CD4-positive, alpha-beta T cell treated with Interleukin-17A for 4 hours (primary cell): Measurements from ENCODE around the gene PITPNC1.
"Not testable (repeated sequence)": the region's sequence is repeated elsewhere in the genome, so short reads cannot be mapped to it uniquely, and the experiment has no call there.

Experiments
- DNase-seq: peaks from one replicate; pipeline ENCODE4 v3.0.0-alpha.2; 2020; ENCODE audit warnings: mixed read lengths

The PITPNC1 gene

DNA sequence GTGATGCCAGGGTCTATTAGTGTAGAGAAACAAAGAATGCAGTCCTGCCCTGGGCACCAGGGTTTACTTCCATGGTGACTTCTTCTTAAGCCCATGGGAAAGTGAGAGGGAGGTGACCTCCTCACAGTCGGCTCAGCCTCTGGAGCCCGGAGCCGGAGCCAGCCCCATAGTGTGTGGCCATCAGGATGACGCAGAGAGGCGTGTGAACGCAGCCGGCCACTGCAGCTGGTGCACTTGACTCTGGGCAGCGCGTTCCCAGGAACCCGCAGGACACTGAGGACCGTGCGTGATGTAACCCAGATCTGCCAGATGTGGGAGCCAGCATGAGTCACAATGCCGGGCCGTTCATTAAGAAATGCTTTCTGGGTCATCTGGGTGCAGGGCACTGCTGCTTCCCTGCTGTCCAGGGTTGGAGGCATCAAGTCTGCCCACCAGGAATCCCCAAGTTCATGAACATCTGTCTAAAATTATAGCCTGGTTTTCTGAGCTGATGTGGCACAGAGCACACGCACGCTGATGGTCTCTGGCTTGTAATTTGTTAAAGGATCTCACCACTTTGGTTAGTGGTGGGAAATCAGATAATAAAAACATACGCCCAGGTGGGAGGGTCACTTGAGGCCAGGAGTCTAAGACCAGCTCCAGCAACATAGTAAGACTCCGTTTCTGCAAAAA lies 114.1 kb downstream of the PITPNC1 start:
- no peak for DNase-seq

GRCh38 chr17:67491681-67492024 lies 114.6 kb downstream of the PITPNC1 start:
- DNase-seq: no peak

DNA sequence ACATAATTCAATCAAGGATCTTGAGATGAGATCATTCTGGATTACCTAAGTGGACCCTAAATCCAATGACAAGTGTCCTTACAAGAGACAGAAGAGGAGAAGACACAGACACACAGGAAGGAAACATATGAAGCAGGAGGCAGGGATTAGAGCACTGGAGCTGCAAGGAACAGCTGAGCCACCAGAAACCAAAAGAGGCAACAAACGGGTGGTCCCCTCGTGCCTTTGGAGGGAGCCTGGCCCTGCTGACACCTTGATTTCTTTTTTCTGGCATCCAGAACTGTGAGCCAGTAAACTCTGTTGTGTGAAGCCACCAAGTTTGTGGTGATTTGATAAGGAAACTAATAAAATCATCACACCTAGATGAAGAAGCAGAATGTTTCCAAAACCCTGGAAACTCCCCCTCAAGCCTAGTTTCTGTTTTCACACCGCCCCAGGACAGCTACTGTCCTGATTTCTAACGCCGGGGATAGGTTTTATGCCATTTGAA lies 115.2 kb downstream of the PITPNC1 start:
- no peak for DNase-seq

- DNase-seq: no peak
These were observed 115.9 kb downstream of the PITPNC1 start for GRCh38 chr17:67492824-67493517.

DNA sequence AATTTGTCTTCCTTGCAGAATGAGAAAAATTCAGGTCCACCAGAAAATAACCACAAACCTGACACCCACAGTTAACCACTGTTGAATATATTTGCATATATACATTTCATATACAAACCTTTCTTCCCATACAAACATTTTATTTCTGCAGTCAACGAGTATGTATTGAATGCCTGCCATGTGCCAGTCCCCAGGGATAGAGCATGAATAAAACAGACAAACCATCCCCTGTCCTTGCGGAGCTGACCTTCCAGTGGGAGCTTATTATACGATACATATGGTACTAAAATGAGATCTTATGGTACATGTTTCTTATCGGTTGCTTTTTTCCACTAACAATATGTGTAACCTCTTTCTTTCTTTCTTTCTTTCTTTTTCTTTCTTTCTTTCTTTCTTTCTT lies 116.7 kb downstream of the PITPNC1 start:
- no peak for DNase-seq

GRCh38 chr17:67495534-67495933 lies 118.5 kb downstream of the PITPNC1 start:
- DNase-seq: not testable (repeated sequence)

- no peak for DNase-seq
These were observed 119.2 kb downstream of the PITPNC1 start for GRCh38 chr17:67496286-67496685.

- no peak for DNase-seq
These were observed 122.6 kb downstream of the PITPNC1 start for GRCh38 chr17:67499685-67500084.

DNA sequence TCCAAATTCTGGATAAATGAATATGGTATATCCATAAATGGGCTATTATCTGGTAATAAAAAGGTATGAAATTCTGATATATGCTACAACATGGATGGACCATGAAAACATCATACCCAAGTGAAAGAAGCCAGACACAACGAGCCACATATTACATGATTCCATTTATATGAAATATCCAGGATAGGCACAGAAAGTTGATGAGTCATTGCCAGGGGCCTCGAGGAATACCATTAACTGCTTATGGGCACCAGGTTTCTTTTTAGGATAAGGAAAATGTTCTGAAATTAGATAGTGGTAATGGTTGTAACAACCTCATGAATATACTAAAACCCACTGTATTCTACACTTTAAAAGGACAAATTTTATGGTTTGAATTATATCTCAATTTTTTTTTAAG lies 123.2 kb downstream of the PITPNC1 start:
- no peak for DNase-seq

- no peak for DNase-seq
These were observed 123.7 kb downstream of the PITPNC1 start for GRCh38 chr17:67500677-67501300.

- DNase-seq: no peak
These were observed 125.1 kb downstream of the PITPNC1 start for GRCh38 chr17:67502151-67502550.

DNA sequence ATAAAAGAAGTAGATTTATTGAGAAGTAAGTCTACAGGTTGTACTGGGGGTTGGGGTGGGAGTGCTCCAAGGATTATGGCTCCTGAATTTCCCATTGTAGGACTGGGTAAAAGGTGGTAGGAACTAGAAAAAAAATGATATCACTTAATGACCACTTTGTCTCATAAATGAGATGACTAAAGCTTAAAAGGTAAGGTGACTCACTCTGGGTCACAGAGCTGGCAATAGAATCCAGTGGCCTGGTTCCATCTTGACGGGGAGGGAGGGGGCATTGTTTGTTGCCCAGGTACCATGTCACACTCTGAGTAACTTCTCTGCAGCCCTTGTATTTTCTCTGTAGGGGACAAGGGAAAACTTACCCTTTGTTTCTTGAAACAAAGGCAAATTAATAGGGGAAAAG lies 126.1 kb downstream of the PITPNC1 start:
- peak; percentile 45 for DNase-seq

GRCh38 chr17:67503739-67504138 lies 126.7 kb downstream of the PITPNC1 start:
- no peak for DNase-seq

DNA sequence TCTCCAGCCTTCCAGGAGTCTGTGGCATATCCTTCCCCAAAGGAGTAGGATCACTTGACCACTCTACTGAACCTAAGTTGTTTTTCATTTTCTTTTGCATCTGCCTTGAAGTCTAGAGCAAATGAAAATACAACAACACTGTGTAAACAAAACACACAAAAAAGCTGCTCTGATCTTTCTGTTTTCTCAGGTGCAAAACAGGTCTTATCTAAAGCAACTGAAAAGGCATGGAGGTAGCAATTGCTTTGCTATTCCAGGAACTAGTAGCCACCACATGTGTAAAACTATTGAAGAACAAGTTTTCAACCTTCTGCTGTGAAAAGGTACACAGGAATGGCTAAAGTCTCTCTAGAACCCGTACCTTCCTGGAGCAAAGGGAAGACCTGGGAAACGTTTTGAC lies 127.1 kb downstream of the PITPNC1 start:
- DNase-seq: no peak

DNA sequence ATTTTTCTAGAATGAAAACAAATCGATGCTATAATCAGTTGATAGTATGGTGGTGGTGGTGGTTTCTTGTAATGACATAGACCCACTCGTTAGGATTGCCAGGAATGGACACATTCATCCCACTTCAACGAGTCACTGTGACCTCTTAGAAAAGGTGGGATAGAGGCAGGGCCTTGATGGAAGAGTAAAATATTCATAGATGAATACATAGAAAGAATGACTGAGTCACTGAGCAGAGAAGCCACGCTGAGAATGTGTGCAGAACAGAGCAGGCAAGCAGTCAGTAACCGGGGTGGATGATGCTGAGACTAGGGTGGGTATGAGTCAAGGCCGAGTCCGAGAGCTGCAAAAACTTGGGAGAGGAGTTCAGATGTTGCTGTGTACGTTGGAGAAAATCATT lies 129.9 kb downstream of the PITPNC1 start:
- DNase-seq: no peak

- DNase-seq: no peak
These were observed 132.6 kb downstream of the PITPNC1 start for GRCh38 chr17:67509390-67510287.

GRCh38 chr17:67511012-67511411 lies 133.9 kb downstream of the PITPNC1 start:
- no peak for DNase-seq

GRCh38 chr17:67511804-67512203 lies 134.7 kb downstream of the PITPNC1 start:
- no peak for DNase-seq

DNA sequence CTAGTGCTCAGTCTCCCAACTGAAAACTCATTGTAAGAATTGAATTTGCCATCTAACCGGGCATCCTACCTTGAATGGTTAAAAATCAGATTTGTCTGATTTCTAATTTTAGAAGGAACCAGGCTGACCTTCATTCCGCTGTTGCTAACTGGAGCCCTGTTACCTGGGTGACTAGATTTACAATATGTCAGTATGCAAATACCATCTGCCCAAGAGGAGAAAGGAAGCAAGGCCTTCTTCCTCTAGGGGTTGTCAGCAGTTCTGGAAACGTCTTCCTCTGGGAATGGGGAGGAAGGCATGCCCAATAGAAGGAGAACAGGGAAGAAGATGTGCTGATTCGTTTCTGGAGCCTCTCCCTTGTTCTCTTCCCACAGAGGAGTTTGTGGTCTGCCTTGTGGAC lies 137.9 kb downstream of the PITPNC1 start:
- DNase-seq: no peak

DNA sequence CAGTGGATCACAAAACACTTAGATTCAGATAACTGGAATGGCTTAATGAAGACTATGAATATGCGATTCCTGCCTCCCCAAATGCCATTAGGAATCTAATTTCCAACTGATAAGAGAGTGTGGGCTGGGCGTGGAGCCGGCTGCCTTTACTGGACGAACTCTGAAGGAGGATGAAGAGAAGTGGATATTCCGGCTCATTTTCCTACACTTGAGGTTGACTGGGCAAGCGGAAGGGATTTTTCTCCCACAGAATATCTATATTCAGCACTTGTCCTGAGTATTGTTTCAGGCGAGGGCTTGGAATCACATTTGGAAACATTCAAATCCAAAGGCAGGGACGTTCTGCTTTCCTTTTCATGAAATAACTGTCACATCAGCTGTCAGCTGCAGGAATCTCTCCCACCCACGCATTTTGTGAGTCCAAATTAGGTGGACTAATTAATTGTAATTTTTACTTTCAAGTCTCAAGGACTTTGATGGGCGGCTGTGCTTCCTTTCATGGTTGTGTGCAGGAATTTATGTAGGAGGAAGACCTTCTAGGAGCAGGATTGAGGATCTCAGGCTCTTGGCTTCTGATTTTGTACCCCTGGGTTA lies 138.5 kb downstream of the PITPNC1 start:
- no peak for DNase-seq

GRCh38 chr17:67516571-67516970 lies 139.5 kb downstream of the PITPNC1 start:
- not testable (repeated sequence) for DNase-seq

DNA sequence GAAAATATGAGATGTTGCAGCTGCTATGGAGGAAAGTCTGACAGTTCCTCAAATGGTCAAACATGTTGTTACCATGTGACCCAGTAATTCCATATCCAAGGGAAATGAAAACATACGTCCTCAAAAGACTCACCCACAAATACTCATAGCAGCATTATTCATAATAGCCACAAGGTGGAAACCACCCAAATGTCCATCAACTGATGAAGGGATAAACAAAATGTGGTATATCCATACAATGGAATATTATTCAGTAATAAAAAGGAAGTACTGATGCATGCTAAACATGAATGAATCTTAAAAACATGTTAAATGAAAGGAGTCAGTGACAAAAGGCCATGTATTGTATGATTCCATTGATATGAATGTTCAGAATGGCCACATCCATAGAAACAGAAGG lies 140.2 kb downstream of the PITPNC1 start:
- DNase-seq: no peak

DNA sequence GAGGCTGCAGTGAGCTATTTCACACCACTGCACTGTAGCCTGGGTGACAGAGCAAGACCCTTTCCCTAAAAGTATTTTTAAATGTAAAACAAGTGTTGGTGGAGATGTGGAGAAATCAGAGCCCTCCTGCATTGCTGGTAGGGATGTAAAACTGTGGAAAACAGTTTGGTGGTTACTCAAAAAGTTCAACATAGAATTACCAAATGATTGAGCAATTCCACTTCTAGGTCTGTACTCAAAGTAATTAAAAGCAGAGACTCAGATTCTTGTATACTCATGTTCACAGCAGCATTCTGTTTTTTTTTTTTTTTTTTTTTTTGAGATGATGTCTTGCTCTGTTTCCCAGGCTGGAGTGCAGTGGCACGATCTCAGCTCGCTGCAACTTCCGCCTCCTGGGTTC lies 141.8 kb downstream of the PITPNC1 start:
- no peak for DNase-seq
